ENCODE results near the gene ATG9B.
A peak's percentile ranks its signal among the peaks of the same experiment; 100 is the strongest.
"Not testable (repeated sequence)": the region's sequence is repeated elsewhere in the genome, so short reads cannot be mapped to it uniquely, and the experiment has no call there.

Gene ATG9B

GRCh38 chr7:151014950-151015349 lies 9.3 kb downstream of the ATG9B start:
- DNase-seq, result no peak

GRCh38 chr7:151013733-151014497 lies 10.4 kb downstream of the ATG9B start:
- DNase-seq, result no peak

- no peak for DNase-seq
These were observed 10.9 kb downstream of the ATG9B start for GRCh38 chr7:151013356-151013732.

- peak in 1 of 2 experiments; percentile 16 for DNase-seq
These were observed 11.4 kb downstream of the ATG9B start for GRCh38 chr7:151012911-151013347.

GRCh38 chr7:151012031-151012692 lies 12.1 kb downstream of the ATG9B start:
- DNase-seq, result no peak

- not testable (repeated sequence) for DNase-seq
These were observed 12.7 kb downstream of the ATG9B start for GRCh38 chr7:151011616-151012015.

GRCh38 chr7:151011097-151011409 lies 13.2 kb downstream of the ATG9B start:
- DNase-seq, result no peak

GRCh38 chr7:151010307-151011096 lies 13.8 kb downstream of the ATG9B start:
- no peak for DNase-seq

GRCh38 chr7:151010037-151010306 lies 14.3 kb downstream of the ATG9B start:
- DNase-seq, result no peak

GRCh38 chr7:151009327-151010036 lies 14.8 kb downstream of the ATG9B start:
- no peak for DNase-seq

- no peak for DNase-seq
These were observed 15.6 kb downstream of the ATG9B start for GRCh38 chr7:151008511-151009323.

GRCh38 chr7:151008143-151008510 lies 16.2 kb downstream of the ATG9B start:
- no peak for DNase-seq

GRCh38 chr7:151007469-151007898 lies 16.8 kb downstream of the ATG9B start:
- no peak for DNase-seq

GRCh38 chr7:151006590-151007300 lies 17.5 kb downstream of the ATG9B start:
- no peak for DNase-seq

GRCh38 chr7:151005566-151005965 lies 18.7 kb downstream of the ATG9B start:
- DNase-seq, result no peak

- no peak for DNase-seq
These were observed 20.7 kb downstream of the ATG9B start for GRCh38 chr7:151003572-151003971.

GRCh38 chr7:151001546-151001945 lies 22.7 kb downstream of the ATG9B start:
- DNase-seq, result no peak

GRCh38 chr7:151000897-151001495 lies 23.3 kb downstream of the ATG9B start:
- DNase-seq, result no peak

- DNase-seq, result no peak
These were observed 24.6 kb downstream of the ATG9B start for GRCh38 chr7:150999497-151000230.

- DNase-seq, result no peak
These were observed 25.3 kb downstream of the ATG9B start for GRCh38 chr7:150999001-150999400.

GRCh38 chr7:150998341-150998740 lies 26.0 kb downstream of the ATG9B start:
- no peak for DNase-seq

Measured in NCI-H446 (cell line).